HFFc6 (cell line): ENCODE data around the gene TEKTIP1. TPM values are rescaled to one million over a fixed set of nuclear protein-coding genes. Genes with fewer than 3 reads are reported as not detected.
A peak's percentile ranks its signal among the peaks of the same experiment; 100 is the strongest.

Experiments used
- DNase-seq: peaks from one replicate; pipeline ENCODE4 v3.0.0-alpha.2; 2018
- H3K27ac Mint-ChIP-seq: 2 replicates; pipeline ENCODE4 v1.8.0; 2020; ENCODE audit warnings: mild to moderate bottlenecking, mixed read lengths
- H3K27me3 Mint-ChIP-seq: 2 replicates; pipeline ENCODE4 v1.8.0; 2021; ENCODE audit warnings: mild to moderate bottlenecking, moderate library complexity, mixed read lengths; ENCODE audit not compliant: insufficient read depth
- H3K36me3 Mint-ChIP-seq: 2 replicates; pipeline ENCODE4 v1.8.0; 2021; ENCODE audit warnings: low read depth, mixed read lengths
- H3K4me1 Mint-ChIP-seq: 2 replicates; pipeline ENCODE4 v1.8.0; 2020; ENCODE audit warnings: low read depth, mixed read lengths
- H3K4me3 Mint-ChIP-seq: 2 replicates; pipeline ENCODE4 v1.8.0; 2020; ENCODE audit warnings: mild to moderate bottlenecking, moderate library complexity, mixed read lengths
- H3K9me3 Mint-ChIP-seq: 2 replicates; pipeline ENCODE4 v1.8.0; 2020; ENCODE audit warnings: mild to moderate bottlenecking, mixed read lengths
- total RNA-seq, 6 experiments: library from RNA; stranded (reverse); fragmentation: NEBNext Ultra II Directional; extraction: Animal tissue kit (Norgen Biotek cat#: 25700); gene quantifications; 2 replicates in 1 of 6; 3 replicates in 5 of 6; pipeline ENCODE4 v1.2.3, GENCODE V29; 2021
- TF ChIP-seq, protein P1 (sequence below): fragments of 200-600 bp; sonication (generic); IDR thresholded peaks from 2 replicates; pipeline ENCODE4 v1.5.0; 2021; ENCODE audit warnings: antibody characterized with exemption, mild to moderate bottlenecking

The TEKTIP1 gene
- total RNA-seq, 6 experiments from 2014 or later = 0.25 to 0.51 (median 0.46) TPM; not detected in 1

DNA sequence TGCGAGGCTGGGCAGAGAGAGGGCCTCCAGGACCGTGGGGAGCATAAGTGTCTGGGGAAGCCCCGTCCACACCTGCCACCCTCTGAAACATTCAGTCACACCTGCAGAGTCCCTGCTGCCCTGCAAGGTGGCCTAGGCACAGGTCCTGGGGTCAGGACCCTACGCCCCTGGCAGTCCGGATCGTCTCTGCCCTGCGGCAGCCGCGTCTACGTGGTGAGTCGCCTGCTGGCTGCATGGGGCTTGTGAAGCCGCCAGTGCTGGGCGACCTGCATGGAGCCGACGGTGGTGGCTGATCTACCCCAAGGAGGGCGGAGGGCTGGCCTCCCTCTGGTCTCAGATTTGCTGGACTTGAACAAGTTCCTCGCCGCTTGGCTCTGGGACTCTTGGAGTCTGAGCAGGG is 19.8 kb upstream of the TEKTIP1 start:
- no peak for DNase-seq
- Mint-ChIP-seq H3K27ac (no peak overlapping the region), H3K4me3 (no peak overlapping the region), H3K36me3 (peaks cover 10% of the 10 kb centered on the region; the same call in 1 of the 2 replicates), H3K4me1 (peaks cover 16% of the 10 kb centered on the region), H3K9me3 (no peaks in the 10 kb centered on the region), H3K27me3 (peaks cover 3% of the 10 kb centered on the region; the same call in 1 of the 2 replicates)
- TF ChIP-seq, protein P1, sequence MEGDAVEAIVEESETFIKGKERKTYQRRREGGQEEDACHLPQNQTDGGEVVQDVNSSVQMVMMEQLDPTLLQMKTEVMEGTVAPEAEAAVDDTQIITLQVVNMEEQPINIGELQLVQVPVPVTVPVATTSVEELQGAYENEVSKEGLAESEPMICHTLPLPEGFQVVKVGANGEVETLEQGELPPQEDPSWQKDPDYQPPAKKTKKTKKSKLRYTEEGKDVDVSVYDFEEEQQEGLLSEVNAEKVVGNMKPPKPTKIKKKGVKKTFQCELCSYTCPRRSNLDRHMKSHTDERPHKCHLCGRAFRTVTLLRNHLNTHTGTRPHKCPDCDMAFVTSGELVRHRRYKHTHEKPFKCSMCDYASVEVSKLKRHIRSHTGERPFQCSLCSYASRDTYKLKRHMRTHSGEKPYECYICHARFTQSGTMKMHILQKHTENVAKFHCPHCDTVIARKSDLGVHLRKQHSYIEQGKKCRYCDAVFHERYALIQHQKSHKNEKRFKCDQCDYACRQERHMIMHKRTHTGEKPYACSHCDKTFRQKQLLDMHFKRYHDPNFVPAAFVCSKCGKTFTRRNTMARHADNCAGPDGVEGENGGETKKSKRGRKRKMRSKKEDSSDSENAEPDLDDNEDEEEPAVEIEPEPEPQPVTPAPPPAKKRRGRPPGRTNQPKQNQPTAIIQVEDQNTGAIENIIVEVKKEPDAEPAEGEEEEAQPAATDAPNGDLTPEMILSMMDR = no peak

DNA sequence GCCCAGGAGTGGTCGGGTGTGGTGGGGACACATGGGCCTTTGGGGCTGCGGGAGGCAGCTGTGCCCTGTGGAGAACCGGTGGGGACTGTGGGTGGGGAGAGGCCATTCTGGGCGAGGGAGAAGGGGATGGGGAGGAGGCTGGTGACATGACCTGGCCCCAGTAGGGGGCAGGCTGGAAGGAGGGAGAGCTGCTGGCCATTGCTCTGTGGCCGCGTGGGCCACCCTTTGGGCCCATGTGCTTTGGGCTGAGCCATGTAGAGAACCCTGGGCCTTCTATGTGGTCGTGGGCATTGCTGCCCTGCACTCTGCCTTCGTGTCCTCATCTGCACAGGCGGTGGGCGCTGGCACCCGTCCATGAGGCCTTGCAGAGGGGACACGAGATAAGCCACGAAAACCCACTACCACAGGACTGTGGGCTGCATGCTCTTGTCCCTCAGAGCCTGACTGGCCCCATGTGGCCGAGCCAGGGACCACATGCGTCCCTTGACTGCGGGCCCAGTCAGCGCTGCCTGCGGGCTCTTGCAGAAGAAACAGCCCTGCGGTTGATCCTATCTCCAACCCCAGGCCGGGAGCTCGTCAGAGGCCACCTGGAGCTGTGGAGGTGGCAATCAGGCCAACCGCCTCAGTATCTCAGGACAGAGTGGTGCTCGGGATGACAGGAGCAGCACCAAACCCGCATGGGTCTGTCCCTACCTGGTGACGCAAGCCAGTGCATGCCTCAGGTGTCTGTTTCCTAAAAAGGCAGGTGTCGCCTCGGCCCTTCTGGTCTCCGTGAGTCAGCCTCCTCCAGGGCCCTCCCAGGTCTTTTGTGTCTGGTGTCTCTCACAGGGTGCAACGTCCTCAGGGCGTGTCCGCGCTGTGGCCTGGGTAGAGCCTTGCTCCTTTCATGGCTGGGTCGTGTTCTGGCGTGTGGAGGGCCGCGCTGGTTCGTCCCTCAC is 18.5 kb upstream of the TEKTIP1 start:
- H3K27me3 Mint-ChIP-seq = peaks cover 3% of the 10 kb centered on the region; the same call in 1 of the 2 replicates
- no peak for DNase-seq
- TF ChIP-seq, protein P1 = peak; percentile 29; the same call in 1 of the 2 replicates
- H3K4me1 Mint-ChIP-seq = peaks cover 7% of the 10 kb centered on the region; the same call in 1 of the 2 replicates
- no peak overlapping the region for H3K27ac Mint-ChIP-seq
- H3K9me3 Mint-ChIP-seq = no peaks in the 10 kb centered on the region
- no peak overlapping the region for H3K4me3 Mint-ChIP-seq
- peaks cover 10% of the 10 kb centered on the region; the same call in 1 of the 2 replicates for H3K36me3 Mint-ChIP-seq

DNA sequence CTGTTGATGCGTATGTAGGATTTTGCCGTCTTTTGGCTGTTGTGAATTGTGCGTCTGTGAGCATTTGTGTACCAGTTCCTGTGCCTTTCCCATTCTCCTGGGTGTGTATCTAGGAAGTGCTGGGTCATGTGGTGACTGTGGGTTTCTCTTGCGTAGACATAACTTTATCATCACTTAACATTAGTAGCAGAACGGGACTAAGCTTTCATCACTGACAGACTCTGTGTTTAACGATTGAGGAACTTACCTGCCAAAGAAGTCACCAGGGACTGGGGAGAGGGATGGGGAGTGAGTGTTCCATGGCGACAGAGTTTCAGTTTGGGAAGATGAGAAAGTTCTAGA is 17.9 kb upstream of the TEKTIP1 start:
- Mint-ChIP-seq H3K36me3 (peaks cover 10% of the 10 kb centered on the region; the same call in 1 of the 2 replicates), H3K27ac (no peak overlapping the region), H3K27me3 (peaks cover 3% of the 10 kb centered on the region; the same call in 1 of the 2 replicates), H3K9me3 (no peaks in the 10 kb centered on the region), H3K4me3 (no peak overlapping the region), H3K4me1 (peaks cover under 1% of the 10 kb centered on the region; the same call in 1 of the 2 replicates)
- TF ChIP-seq, protein P1 = no peak
- no peak for DNase-seq

DNA sequence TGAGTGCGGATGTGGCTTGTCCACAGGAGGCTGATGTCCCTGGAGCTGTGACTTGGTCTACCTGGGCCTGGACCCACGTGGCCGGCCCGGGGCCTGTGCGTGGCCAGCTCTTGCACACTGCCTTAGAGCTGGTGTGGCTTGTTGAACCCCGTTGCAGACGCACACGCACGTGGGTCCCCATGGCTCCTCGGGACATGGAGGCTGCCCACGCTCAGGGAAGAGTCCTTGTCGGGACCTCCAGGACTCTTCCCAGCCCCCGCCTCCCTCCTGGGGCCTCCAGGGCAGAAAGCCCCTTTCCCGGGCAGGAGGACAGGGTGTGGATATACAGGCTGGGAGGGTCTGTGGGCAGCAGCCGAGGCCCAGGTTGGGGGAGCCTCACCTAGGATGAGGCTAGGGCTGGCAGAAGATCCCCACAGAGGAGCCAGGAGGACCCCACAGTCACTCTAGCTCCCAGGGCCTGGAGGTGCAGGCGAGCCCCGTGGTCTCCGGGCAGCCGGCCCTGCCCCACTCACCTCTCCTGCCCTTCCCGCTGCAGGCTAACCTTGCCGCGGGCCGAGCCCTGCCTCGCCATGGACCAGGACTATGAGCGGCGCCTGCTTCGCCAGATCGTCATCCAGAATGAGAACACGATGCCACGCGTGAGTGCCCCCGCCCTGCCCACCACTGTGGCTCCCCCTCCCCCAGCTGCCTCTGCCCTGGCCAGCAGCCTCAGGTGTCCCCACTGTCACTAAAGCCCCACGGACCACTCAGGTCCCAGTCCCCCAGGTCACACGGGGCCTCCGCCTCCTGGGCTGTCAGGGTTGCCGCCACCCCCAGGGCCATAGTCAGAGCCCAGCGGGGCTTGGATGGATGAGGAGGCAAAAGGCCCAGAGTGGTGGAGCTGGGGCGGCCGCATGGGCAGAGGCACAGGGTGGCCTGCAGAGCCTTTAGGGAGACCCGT is 16.3 kb upstream of the TEKTIP1 start:
- H3K4me1 Mint-ChIP-seq = no peaks in the 10 kb centered on the region
- TF ChIP-seq, protein P1 = no peak
- H3K27ac Mint-ChIP-seq = no peak overlapping the region
- H3K27me3 Mint-ChIP-seq = peaks cover 3% of the 10 kb centered on the region; the same call in 1 of the 2 replicates
- no peak overlapping the region for H3K4me3 Mint-ChIP-seq
- no peaks in the 10 kb centered on the region for H3K9me3 Mint-ChIP-seq
- H3K36me3 Mint-ChIP-seq = peaks cover 15% of the 10 kb centered on the region; the same call in 1 of the 2 replicates
- DNase-seq = no peak

DNA sequence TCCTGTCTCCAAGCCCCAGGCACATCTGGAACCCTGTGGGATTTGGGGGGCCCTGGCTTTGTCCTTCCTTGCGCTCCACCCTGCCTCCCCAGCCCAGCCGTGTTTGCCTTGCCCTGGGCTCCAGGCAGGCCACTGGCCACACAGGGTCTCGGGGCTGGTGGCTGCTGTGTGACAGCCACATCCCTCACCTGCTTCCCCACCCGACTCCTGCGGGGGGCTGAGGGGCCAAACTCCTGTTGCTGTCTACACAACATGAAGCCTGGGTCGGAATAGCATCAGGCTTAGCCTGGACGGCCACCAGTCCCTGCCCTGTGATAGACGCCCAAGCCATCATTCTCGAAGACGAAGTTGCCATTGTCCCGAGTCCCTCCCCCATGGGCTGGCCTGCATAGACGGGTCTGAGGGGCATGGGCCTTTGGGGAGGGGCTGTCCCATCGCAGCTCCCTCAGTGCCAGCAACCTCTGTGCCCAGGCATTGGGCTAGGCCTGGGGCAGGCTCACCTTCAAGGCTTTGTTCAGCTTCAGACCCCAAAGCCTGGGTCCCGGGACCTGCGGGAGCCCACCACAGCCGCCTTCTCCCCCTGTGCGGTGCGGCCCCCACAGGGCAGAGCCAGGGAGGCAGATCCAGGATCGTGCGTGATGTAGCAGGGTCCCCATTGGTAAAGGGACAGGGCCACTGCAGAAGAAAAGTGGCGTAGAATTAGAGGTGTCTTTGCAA is 15.5 kb upstream of the TEKTIP1 start:
- TF ChIP-seq, protein P1 = no peak
- Mint-ChIP-seq H3K36me3 (peaks cover 15% of the 10 kb centered on the region; the same call in 1 of the 2 replicates), H3K4me3 (no peak overlapping the region), H3K27ac (no peak overlapping the region), H3K4me1 (no peaks in the 10 kb centered on the region), H3K9me3 (no peaks in the 10 kb centered on the region), H3K27me3 (peaks cover 3% of the 10 kb centered on the region; the same call in 1 of the 2 replicates)
- DNase-seq = no peak
